Caco-2 (cell line): Measurements from ENCODE around the gene CPVL. TPM values are rescaled to one million over a fixed set of nuclear protein-coding genes. Genes with fewer than 3 reads are reported as not detected.

Experiments
- BruUV-seq: library from RNA; stranded (reverse); fragments of 400-500 nt; replicated peaks from 2 replicates; lab custom pipeline; 2021; lab: Mats Ljungman, UMichigan
- CTCF ChIA-PET: fragments of 300-600 bp; sonication (Branson Sonifier 250); formaldehyde crosslinking; loops from one replicate; lab custom pipeline; 2022; ENCODE audit warnings: antibody characterized with exemption; lab: Charles Lee
- POLR2A ChIA-PET: fragments of 300-600 bp; sonication (Branson Sonifier 250); formaldehyde crosslinking; loops from one replicate; lab custom pipeline; 2022; ENCODE audit warnings: antibody characterized with exemption; lab: Charles Lee
- DNase-seq, 2 experiments: peaks; one replicate each; pipeline versions ENCODE4 v3.0.0 to v3.0.0-alpha.2; 2020 to 2022
- H3K27me3 ChIP-seq: replicated peaks from 2 replicates; pipeline ENCODE4 v1.6.0; 2011; ENCODE audit warnings: low read length; ENCODE audit not compliant: control insufficient read depth, insufficient read depth
- H3K36me3 ChIP-seq: 2 replicates; pipeline ENCODE4 v1.5.1; 2011; ENCODE audit warnings: low read length; ENCODE audit not compliant: control insufficient read depth, insufficient read depth
- H3K4me1 ChIP-seq: fragments of 250-450 bp; sonication (Bioruptor Pico); 2 replicates; pipeline ENCODE4 v1.5.1; 2020; ENCODE audit warnings: mild to moderate bottlenecking
- H3K4me3 ChIP-seq: 2 replicates; pipeline ENCODE4 v1.5.1; 2011; ENCODE audit warnings: low read depth, mild to moderate bottlenecking, control low read depth, low read length
- H3K9me3 ChIP-seq: fragments of 250-450 bp; sonication (Bioruptor Pico); 2 replicates; pipeline ENCODE4 v1.5.1; 2020; ENCODE audit warnings: mild to moderate bottlenecking, moderate library complexity
- H3K27ac Mint-ChIP-seq: one replicate; pipeline ENCODE4 v1.8.0; 2022; ENCODE audit warnings: mixed read lengths; ENCODE audit not compliant: unreplicated experiment
- H3K27me3 Mint-ChIP-seq: one replicate; pipeline ENCODE4 v1.8.0; 2022; ENCODE audit warnings: mixed read lengths; ENCODE audit not compliant: insufficient read depth, unreplicated experiment
- H3K36me3 Mint-ChIP-seq: one replicate; pipeline ENCODE4 v1.8.0; 2022; ENCODE audit warnings: mild to moderate bottlenecking, mixed read lengths; ENCODE audit not compliant: insufficient read depth, unreplicated experiment
- H3K4me1 Mint-ChIP-seq: one replicate; pipeline ENCODE4 v1.8.0; 2022; ENCODE audit warnings: low read depth, mixed read lengths; ENCODE audit not compliant: unreplicated experiment
- H3K4me3 Mint-ChIP-seq: one replicate; pipeline ENCODE4 v1.8.0; 2022; ENCODE audit warnings: mild to moderate bottlenecking, moderate library complexity, mixed read lengths; ENCODE audit not compliant: unreplicated experiment
- H3K9me3 Mint-ChIP-seq: one replicate; pipeline ENCODE4 v1.8.0; 2022; ENCODE audit warnings: mixed read lengths; ENCODE audit not compliant: unreplicated experiment
- CTCF ChIP-seq, 2 experiments: fragments of 200-600 bp in 1 of 2; IDR thresholded peaks; 1 replicate in 1 of 2; 2 replicates in 1 of 2; pipeline versions ENCODE4 v1.5.1 to v1.8.0; 2011 to 2022; ENCODE audit warnings: antibody characterized with exemption in 1 of 2, control low read depth in 1 of 2, inconsistent platforms in 1 of 2, low read depth in 1 of 2, low read length in 1 of 2, mild to moderate bottlenecking in 1 of 2, moderate library complexity in 1 of 2; ENCODE audit not compliant: insufficient read depth in 1 of 2, severe bottlenecking in 1 of 2, unreplicated experiment in 1 of 2
- intact Hi-C: fragments of 100-400 bp; cut with micrococcal nuclease; formaldehyde crosslinking; loops from one replicate; pipeline ENCODE4 v1.10.0; 2022; ENCODE audit not compliant: unreplicated experiment
- total RNA-seq: library from RNA; stranded (reverse); gene quantifications from 2 replicates; pipeline ENCODE4 v1.2.3, GENCODE V29; 2022

The CPVL gene
- total RNA-seq, 1 experiment from 2014 or later: 109 TPM

DNA sequence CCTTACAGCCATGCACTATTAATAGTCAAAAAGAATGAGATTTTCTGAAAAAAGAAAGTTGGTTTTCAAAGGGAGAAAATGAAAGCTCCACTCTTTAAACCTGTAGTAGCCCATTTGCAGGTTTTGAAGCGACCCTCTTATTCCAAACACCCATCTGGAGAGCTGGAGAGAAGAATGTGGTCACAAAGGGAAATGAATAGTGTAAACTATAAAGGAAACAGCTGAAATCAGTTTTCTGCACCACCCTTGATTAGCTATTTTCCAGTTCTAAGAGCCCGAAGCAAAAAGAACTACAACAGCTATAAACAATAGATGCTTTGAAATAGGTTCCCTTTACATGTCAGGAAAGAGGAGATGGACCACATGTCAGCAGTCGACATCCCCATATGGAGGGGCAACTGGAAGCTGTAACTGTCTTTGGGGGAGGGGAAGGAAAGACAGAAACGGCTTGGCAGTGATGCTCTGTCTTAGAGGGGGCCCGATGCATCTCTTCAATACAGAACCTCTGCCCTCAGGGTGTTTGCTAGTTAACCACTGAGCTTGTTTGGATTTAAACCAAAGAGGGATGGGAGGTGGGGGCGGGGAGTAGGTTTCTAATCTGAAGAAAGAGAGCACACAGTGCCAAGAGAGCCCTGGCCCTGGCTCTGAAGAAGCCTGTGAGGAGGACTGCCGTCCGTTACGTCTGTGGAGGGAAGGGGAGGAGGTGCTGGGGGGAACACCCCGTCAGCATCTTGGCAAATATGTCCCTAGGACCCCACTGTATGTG lies 55.3 kb downstream of the CPVL start:
- Mint-ChIP-seq H3K36me3 (peaks cover 13% of the 10 kb centered on the region), H3K27ac (no peak overlapping the region), H3K9me3 (no peaks in the 10 kb centered on the region), H3K4me3 (no peak overlapping the region), H3K4me1 (no peaks in the 10 kb centered on the region), H3K27me3 (no peaks in the 10 kb centered on the region)
- ChIA-PET CTCF (interaction anchor here (0.6 to 0.8 kb wide), 5 partner anchors 16 to 218 kb away, joined by 3 to 4 read pairs (median 3); no protein-coding TSS in a partner anchor), POLR2A (no interaction called here)
- H3K4me3 ChIP-seq: no peak overlapping the region
- no peaks in the 10 kb centered on the region for H3K4me1 ChIP-seq
- TF ChIP-seq CTCF (IDR thresholded peaks at IDR 0.05; ENCODE audit: insufficient read depth in 1 of 2, low read depth in 1 of 2, low read length in 1 of 2, severe bottlenecking in 1 of 2, unreplicated experiment in 1 of 2): no peak
- no peak for DNase-seq
- H3K9me3 ChIP-seq: no peaks in the 10 kb centered on the region
- H3K27me3 ChIP-seq: no peaks in the 10 kb centered on the region
- intact Hi-C loops: no loop called here
- BruUV-seq: no TSS peak
- no peaks in the 10 kb centered on the region for H3K36me3 ChIP-seq

- H3K27me3 Mint-ChIP-seq: no peaks in the 10 kb centered on the region
- Histone ChIP-seq H3K4me3 (no peak overlapping the region), H3K9me3 (no peaks in the 10 kb centered on the region), H3K27me3 (no peaks in the 10 kb centered on the region), H3K36me3 (no peaks in the 10 kb centered on the region), H3K4me1 (no peaks in the 10 kb centered on the region)
- CTCF ChIA-PET: no interaction called here
- no peak overlapping the region for H3K27ac Mint-ChIP-seq
- POLR2A ChIA-PET: no interaction called here
- no TSS peak for BruUV-seq
- H3K9me3 Mint-ChIP-seq: no peaks in the 10 kb centered on the region
- no peak for DNase-seq
- intact Hi-C loops: no loop called here
- no peak for TF ChIP-seq CTCF (IDR thresholded peaks at IDR 0.05; ENCODE audit: insufficient read depth in 1 of 2, low read depth in 1 of 2, low read length in 1 of 2, severe bottlenecking in 1 of 2, unreplicated experiment in 1 of 2)
- peaks cover 13% of the 10 kb centered on the region for H3K36me3 Mint-ChIP-seq
- no peaks in the 10 kb centered on the region for H3K4me1 Mint-ChIP-seq
- no peak overlapping the region for H3K4me3 Mint-ChIP-seq
Measured at GRCh38 chr7:29090151-29090805, 56.1 kb downstream of the CPVL start.

DNA sequence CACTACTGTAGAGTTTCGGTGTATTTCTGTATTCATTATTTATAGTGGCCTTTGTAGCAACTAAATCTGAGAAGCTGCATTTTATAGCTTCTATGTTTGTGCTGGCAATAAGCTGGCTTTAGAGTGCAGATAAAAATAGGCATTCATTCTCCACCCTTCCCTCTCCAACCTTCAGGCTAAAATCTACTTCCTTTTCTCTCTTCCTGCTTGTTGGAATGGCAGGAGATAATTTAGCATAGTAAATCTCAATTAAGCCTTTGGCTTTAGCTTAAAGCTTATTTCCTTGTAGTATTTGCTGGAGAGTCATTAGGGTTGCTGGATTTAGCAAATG lies 58.5 kb downstream of the CPVL start:
- TF ChIP-seq CTCF (IDR thresholded peaks at IDR 0.05; ENCODE audit: insufficient read depth in 1 of 2, low read depth in 1 of 2, low read length in 1 of 2, severe bottlenecking in 1 of 2, unreplicated experiment in 1 of 2): no peak
- no TSS peak for BruUV-seq
- intact Hi-C loops: no loop called here
- H3K4me1 ChIP-seq: no peaks in the 10 kb centered on the region
- H3K36me3 Mint-ChIP-seq: peaks cover 18% of the 10 kb centered on the region
- CTCF ChIA-PET: interaction anchor here (0.6 to 0.8 kb wide), 2 partner anchors 19 to 474 kb away, joined by 3 to 4 read pairs; no protein-coding TSS in a partner anchor
- H3K4me3 ChIP-seq: no peak overlapping the region
- POLR2A ChIA-PET: no interaction called here
- H3K9me3 ChIP-seq: no peaks in the 10 kb centered on the region
- H3K4me3 Mint-ChIP-seq: no peak overlapping the region
- H3K27me3 Mint-ChIP-seq: no peaks in the 10 kb centered on the region
- no peak for DNase-seq
- H3K9me3 Mint-ChIP-seq: no peaks in the 10 kb centered on the region
- no peaks in the 10 kb centered on the region for H3K27me3 ChIP-seq
- no peak overlapping the region for H3K27ac Mint-ChIP-seq
- no peaks in the 10 kb centered on the region for H3K36me3 ChIP-seq
- no peaks in the 10 kb centered on the region for H3K4me1 Mint-ChIP-seq
